WERI-Rb-1 (cell line): ENCODE measurements around the gene B4GALT3.
"Not testable (repeated sequence)": the region's sequence is repeated elsewhere in the genome, so short reads cannot be mapped to it uniquely, and the experiment has no call there.

Source experiments
- DNase-seq: peaks from one replicate; pipeline ENCODE4 v3.0.0-alpha.2; 2020
- H3K27ac ChIP-seq: fragments of 250-450 bp; sonication (Bioruptor Pico); 2 replicates; pipeline ENCODE4 v1.5.1; 2020; ENCODE audit warnings: mild to moderate bottlenecking, moderate library complexity
- H3K27me3 ChIP-seq: fragments of 250-450 bp; sonication (Bioruptor Pico); 2 replicates; pipeline ENCODE4 v1.5.1; 2021; ENCODE audit warnings: mild to moderate bottlenecking, low read depth, moderate library complexity; ENCODE audit not compliant: insufficient read depth, severe bottlenecking
- H3K36me3 ChIP-seq: fragments of 250-450 bp; sonication (Bioruptor Pico); 2 replicates; pipeline ENCODE4 v1.5.1; 2020; ENCODE audit warnings: mild to moderate bottlenecking, moderate library complexity
- H3K4me3 ChIP-seq: 2 replicates; pipeline ENCODE4 v1.5.1; 2011; ENCODE audit warnings: low read depth, mild to moderate bottlenecking, control low read depth, low read length
- H3K9me3 ChIP-seq: fragments of 250-450 bp; sonication (Bioruptor Pico); 2 replicates; pipeline ENCODE4 v1.5.1; 2021; ENCODE audit warnings: mild to moderate bottlenecking, moderate library complexity; ENCODE audit not compliant: severe bottlenecking
- TF ChIP-seq, protein P1 (sequence below): IDR thresholded peaks from 2 replicates; pipeline ENCODE4 v1.5.1; 2011; ENCODE audit warnings: low read depth, mild to moderate bottlenecking, control low read depth, inconsistent platforms, low read length

B4GALT3 gene

DNA sequence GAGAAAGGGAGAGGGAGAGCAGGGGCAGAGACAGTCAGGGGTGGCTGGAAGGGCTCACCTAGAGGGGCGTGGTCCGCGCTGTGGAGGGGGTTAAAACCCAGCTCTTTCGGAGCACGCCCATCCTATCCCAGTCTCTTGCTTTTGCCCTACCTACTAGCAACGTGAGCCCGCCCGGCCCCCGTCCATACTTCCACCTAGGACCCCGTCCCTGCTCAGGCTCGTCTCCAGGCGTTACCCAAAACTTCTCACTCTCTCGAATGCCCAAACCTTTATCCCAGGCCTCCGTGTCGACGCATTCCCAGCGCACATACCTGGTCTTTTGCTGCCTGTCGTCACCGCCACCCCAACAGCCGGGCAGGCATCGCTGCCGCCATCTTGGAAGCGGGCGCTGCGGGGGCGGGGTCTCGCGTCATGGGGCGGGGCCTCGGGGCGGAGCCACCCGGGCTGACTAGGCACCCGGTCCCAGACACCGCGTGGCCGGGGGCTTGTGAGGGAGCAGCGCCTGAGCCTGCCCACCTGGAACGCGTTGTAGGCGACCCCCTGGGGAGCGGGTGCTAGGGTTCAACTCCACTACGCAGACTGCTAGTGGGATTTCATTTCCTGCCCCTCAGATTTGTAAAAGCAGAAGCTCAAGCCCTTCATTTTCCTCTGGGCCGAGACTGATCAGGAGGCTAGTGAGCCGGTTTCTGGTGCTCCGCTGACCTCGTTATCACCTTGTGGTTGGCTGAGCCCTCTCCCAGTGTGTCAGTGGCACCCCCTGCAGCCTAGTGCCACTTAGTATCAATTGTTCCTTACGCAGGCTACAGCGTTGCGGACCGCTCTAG, at the start of gene B4GALT3:
Gene B4GALT3 (minus strand): TSS at position 396 of the 824 bp plus-strand sequence. CDS start 1,447 bp downstream, outside the sequence.
- no peaks in the 10 kb centered on the region for H3K9me3 ChIP-seq

DNA sequence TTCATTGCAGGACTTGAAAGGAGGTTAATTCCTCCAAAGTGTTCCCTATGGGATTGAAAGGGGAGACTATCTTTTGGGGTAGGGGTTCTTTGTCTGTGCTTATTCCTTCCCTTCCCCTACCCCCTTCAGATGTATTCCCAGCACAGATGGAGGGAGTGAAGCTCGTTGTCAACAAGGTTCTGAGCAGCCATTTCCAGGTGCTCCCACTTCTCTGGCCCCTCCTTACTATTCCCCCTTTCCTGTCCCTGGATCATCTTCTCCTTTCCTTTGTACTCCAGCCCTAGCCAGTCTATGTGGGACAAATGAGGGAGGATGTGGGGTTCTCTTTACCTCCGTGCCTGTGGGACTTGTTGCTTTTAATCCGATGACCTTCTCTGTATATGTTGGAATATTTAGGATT, 49.5 kb upstream of the B4GALT3 start:
- TF ChIP-seq, protein P1, sequence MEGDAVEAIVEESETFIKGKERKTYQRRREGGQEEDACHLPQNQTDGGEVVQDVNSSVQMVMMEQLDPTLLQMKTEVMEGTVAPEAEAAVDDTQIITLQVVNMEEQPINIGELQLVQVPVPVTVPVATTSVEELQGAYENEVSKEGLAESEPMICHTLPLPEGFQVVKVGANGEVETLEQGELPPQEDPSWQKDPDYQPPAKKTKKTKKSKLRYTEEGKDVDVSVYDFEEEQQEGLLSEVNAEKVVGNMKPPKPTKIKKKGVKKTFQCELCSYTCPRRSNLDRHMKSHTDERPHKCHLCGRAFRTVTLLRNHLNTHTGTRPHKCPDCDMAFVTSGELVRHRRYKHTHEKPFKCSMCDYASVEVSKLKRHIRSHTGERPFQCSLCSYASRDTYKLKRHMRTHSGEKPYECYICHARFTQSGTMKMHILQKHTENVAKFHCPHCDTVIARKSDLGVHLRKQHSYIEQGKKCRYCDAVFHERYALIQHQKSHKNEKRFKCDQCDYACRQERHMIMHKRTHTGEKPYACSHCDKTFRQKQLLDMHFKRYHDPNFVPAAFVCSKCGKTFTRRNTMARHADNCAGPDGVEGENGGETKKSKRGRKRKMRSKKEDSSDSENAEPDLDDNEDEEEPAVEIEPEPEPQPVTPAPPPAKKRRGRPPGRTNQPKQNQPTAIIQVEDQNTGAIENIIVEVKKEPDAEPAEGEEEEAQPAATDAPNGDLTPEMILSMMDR, result no peak
- peaks cover 2% of the 10 kb centered on the region for H3K9me3 ChIP-seq
- DNase-seq, result no peak
- no peak overlapping the region for H3K27ac ChIP-seq
- no peaks in the 10 kb centered on the region for H3K27me3 ChIP-seq
- peak overlapping the region; percentile 59 for H3K4me3 ChIP-seq
- peaks cover 24% of the 10 kb centered on the region; the same call in 1 of the 2 replicates for H3K36me3 ChIP-seq

More for the DNA sequence above, at the start of gene B4GALT3:
- Histone ChIP-seq H3K27me3 (no peaks in the 10 kb centered on the region), H3K27ac (peak within 1 kb of the TSS; percentile 82), H3K4me3 (peak within 1 kb of the TSS; percentile 65), H3K36me3 (peaks cover 36% of the 10 kb centered on the region)
- TF ChIP-seq, protein P1, result peak; percentile 79
- peak; percentile 98 for DNase-seq

DNA sequence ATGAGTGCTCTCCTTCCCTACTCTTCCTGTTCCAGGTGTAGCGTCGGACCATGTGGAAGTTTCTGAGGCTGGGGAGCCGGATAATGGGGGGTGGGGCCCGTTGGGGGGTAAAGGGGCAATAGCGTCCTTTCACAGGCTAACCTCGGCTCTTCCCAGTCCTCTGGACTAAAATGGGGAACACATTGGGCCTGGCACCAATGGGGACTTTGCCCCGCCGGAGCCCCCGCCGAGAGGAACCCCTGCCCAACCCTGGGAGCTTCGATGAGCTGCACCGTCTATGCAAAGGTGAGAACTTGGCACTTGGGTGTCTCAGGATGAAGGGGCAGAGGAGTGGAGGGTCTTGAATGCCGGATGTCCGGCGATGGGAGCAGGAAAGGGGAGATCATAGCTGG, 49.0 kb upstream of the B4GALT3 start:
- Histone ChIP-seq H3K36me3 (peaks cover 24% of the 10 kb centered on the region; the same call in 1 of the 2 replicates), H3K9me3 (peaks cover 2% of the 10 kb centered on the region), H3K27me3 (no peaks in the 10 kb centered on the region), H3K27ac (peak overlapping the region; percentile 63), H3K4me3 (peak overlapping the region; percentile 59)
- TF ChIP-seq, protein P1, result no peak
- no peak for DNase-seq

DNA sequence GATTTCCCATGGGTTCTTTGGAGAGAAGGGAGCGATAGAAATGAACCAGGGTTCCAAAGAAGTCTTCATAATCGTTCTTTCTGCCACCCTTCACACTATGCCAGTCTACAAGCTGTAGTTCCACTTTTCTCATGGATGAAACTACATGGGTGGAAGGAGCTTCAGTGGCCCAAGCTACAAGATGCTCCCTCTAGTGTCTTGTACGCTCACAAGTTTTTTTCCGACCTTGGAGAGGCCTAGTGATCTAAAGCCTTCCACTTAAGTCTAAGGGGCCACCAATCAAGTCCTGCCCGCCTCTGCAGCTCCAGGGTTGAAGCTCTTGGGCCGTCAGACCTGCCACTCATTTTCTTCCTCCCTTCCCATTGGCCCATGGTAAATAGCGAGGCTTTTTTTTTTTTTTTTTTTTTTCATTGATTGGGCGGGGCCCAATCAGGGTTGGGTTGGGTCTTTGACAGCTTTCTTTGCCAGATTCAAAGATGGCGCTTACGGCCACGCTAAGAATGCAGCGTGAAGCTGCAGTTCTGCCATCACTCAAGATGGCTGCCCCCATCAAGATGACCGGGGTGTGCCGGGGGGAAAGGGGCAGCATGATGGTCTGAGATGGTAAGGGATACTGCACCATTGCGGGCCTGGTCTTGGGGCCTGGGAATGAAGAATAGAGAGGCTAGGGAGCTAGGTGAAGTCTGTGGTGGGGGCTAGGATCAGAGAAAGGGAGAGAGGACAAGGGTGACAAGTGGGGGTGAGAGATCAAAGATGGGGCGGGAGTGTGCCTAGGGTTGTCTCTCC, 48.4 kb upstream of the B4GALT3 start, which contains the start of gene TOMM40L:
Gene TOMM40L (plus strand): TSS at position 527 of the 786 bp plus-strand sequence. CDS start 430 bp downstream, outside the sequence.
- H3K27ac ChIP-seq, result peak within 1 kb of the TSS; percentile 63
- H3K9me3 ChIP-seq, result peaks cover 2% of the 10 kb centered on the region
- peaks cover 24% of the 10 kb centered on the region; the same call in 1 of the 2 replicates for H3K36me3 ChIP-seq
- TF ChIP-seq, protein P1, result peak; percentile 87
- peak; percentile 99 for DNase-seq
- H3K4me3 ChIP-seq, result peak within 1 kb of the TSS; percentile 59
- H3K27me3 ChIP-seq, result no peaks in the 10 kb centered on the region

DNA sequence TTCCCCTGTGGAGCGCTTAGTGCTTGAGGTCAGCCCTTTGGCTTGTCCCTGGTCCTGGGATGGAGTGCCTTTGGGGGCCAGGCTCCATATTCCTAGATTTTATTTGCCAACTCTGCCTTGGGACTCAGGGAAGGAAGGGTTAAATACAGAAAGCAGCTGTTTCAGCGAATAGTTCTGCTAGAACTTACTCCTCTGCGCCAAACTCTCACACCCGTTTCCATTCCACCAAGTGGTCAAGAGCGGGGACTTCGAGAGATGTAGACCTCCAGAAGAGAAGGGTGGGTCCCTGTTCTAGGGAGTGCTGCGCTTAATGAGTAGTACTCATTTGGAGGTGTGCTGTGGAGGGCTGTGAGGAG, 47.8 kb upstream of the B4GALT3 start:
- H3K36me3 ChIP-seq, result peaks cover 23% of the 10 kb centered on the region; the same call in 1 of the 2 replicates
- no peak overlapping the region for H3K27ac ChIP-seq
- no peak for DNase-seq
- TF ChIP-seq, protein P1, result no peak
- no peaks in the 10 kb centered on the region for H3K27me3 ChIP-seq
- H3K9me3 ChIP-seq, result peaks cover 2% of the 10 kb centered on the region
- H3K4me3 ChIP-seq, result no peak overlapping the region

DNA sequence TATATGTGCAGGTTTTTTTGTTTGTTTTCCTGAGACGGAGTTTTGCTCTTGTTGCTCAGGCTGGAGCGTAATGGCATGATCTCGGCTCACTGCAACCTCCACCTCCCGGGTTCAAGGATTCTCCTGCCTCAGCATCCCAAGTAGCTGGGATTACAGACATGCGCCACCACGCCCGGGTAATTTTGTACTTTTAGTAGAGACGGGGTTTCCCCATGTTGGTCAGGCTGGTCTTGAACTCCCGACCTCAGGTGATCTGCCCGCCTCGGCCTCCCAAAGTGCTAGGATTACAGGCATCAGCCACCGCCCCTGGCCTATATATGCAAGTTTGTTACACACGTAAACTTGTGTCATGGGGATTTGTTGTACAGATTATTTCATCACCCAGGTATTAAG, 47.4 kb upstream of the B4GALT3 start:
- not testable (repeated sequence) for H3K9me3 ChIP-seq, H3K27me3 ChIP-seq, DNase-seq, H3K4me3 ChIP-seq, H3K27ac ChIP-seq
- H3K36me3 ChIP-seq, result peaks cover 19% of the 10 kb centered on the region; the same call in 1 of the 2 replicates
